ENCODE data around the gene SESTD1.

Gene SESTD1

DNA sequence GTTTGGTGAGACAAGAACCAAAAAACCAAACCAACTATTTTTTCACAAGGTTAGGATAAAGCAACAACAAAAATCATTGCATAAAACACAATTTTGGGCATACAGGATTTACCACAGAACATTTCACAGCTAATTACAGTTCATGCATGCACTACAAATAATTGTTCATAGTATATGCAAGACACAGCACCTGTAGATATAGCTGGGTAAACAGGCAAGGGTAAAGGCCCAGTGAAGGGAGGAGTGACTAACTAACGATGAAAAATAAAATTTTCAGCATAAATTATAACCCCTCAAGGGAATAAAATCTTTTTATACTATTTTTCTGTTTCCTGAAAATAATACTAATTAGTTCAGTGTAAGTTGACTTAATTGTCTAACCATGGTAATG lies 141.4 kb downstream of the SESTD1 start:
- Histone ChIP-seq H3K27me3 (ENCODE audit: insufficient read depth, low read length) (no peaks in the 10 kb centered on the region), H2AFZ (ENCODE audit: low read length) (no peak overlapping the region), H3K79me2 (ENCODE audit: insufficient read depth, low read length) (no peaks in the 10 kb centered on the region), H3K4me1 (ENCODE audit: insufficient read depth, low read length, severe bottlenecking) (peaks cover 23% of the 10 kb centered on the region), H3K9ac (ENCODE audit: low read length) (no peak overlapping the region), H4K20me1 (ENCODE audit: insufficient read depth, low read length) (no peaks in the 10 kb centered on the region), H3K4me2 (ENCODE audit: low read length) (no peak overlapping the region), H3K4me3 (ENCODE audit: low read depth, low read length, poor library complexity, severe bottlenecking) (no peak overlapping the region), H3F3A (ENCODE audit: insufficient read depth, low read length) (no peaks in the 10 kb centered on the region), H3K36me3 (ENCODE audit: insufficient read depth, low read length) (peaks cover 12% of the 10 kb centered on the region; the same call in 1 of the 2 replicates), H3K27ac (ENCODE audit: low read depth, low read length, poor library complexity, severe bottlenecking) (no peak overlapping the region), H3K9me3 (ENCODE audit: low read length) (no peaks in the 10 kb centered on the region), H3K9me2 (ENCODE audit: low read depth, low read length) (no peaks in the 10 kb centered on the region)
- TF ChIP-seq CTCF (IDR thresholded peaks at IDR 0.05; ENCODE audit: low read length) (no peak), EZH2 (IDR thresholded peaks at IDR 0.05; ENCODE audit: borderline replicate concordance, low read length) (no peak)

GRCh38 chr2:179107737-179108136 lies 156.9 kb downstream of the SESTD1 start:
- no peak overlapping the region for H3K4me2 ChIP-seq (ENCODE audit: low read length)
- no peaks in the 10 kb centered on the region for H3K79me2 ChIP-seq (ENCODE audit: insufficient read depth, low read length)
- H3K36me3 ChIP-seq (ENCODE audit: insufficient read depth, low read length) = peaks cover 7% of the 10 kb centered on the region; the same call in 1 of the 2 replicates
- H3K9me3 ChIP-seq (ENCODE audit: low read length) = 0 out of 2 replicates have a peak, but pooled peaks cover 3% of the 10 kb centered on the region
- H3K4me1 ChIP-seq (ENCODE audit: insufficient read depth, low read length, severe bottlenecking) = peaks cover 56% of the 10 kb centered on the region
- H4K20me1 ChIP-seq (ENCODE audit: insufficient read depth, low read length) = no peaks in the 10 kb centered on the region
- H3K9me2 ChIP-seq (ENCODE audit: low read depth, low read length) = no peaks in the 10 kb centered on the region
- no peak overlapping the region for H3K4me3 ChIP-seq (ENCODE audit: low read depth, low read length, poor library complexity, severe bottlenecking)
- peak overlapping the region; percentile 82 for H3K27ac ChIP-seq (ENCODE audit: low read depth, low read length, poor library complexity, severe bottlenecking)
- no peaks in the 10 kb centered on the region for H3F3A ChIP-seq (ENCODE audit: insufficient read depth, low read length)
- no peak overlapping the region for H2AFZ ChIP-seq (ENCODE audit: low read length)
- H3K9ac ChIP-seq (ENCODE audit: low read length) = peak overlapping the region; percentile 43; the same call in 1 of the 2 replicates
- no peak for TF ChIP-seq CTCF (IDR thresholded peaks at IDR 0.05; ENCODE audit: low read length)
- TF ChIP-seq EZH2 (IDR thresholded peaks at IDR 0.05; ENCODE audit: borderline replicate concordance, low read length) = no peak
- no peaks in the 10 kb centered on the region for H3K27me3 ChIP-seq (ENCODE audit: insufficient read depth, low read length)

DNA sequence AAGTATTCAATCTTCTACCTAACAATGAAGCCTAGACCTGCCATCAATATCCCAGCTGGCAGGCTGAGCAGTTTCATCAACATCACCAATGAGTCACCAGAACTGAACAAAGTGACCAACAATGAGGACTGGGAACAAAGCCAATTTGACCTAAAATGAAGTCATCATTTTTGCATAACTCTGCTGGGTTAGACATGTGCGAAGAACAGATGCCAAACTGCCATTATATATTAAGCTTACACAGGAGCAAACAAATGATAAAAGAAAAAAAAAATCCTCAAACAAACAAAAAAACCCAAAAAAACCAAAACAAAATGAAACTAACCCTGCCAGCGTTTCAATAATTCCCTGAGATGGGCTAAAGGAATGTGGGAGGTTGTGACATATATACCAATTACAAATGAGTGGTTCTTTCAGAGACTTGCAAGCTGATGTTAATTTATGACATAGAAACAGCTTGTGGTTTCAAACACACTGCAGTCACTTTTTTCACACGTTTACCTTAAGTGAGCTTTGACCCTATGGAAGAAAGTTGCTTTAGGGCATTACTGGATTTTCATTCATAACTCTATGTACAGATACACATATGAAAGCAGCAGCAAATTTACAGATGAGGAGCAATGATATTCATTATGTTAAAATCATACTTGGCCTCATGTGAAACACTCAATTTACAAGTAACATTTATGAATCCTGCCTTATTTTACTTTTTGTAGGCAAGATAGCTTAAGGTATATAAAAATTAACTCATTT lies 157.8 kb downstream of the SESTD1 start:
- TF ChIP-seq CTCF (IDR thresholded peaks at IDR 0.05; ENCODE audit: low read length) (no peak), EZH2 (IDR thresholded peaks at IDR 0.05; ENCODE audit: borderline replicate concordance, low read length) (no peak)
- Histone ChIP-seq H3K79me2 (ENCODE audit: insufficient read depth, low read length) (no peaks in the 10 kb centered on the region), H3K9ac (ENCODE audit: low read length) (peak overlapping the region; percentile 43; the same call in 1 of the 2 replicates), H3K27me3 (ENCODE audit: insufficient read depth, low read length) (no peaks in the 10 kb centered on the region), H3K9me2 (ENCODE audit: low read depth, low read length) (no peaks in the 10 kb centered on the region), H3K4me3 (ENCODE audit: low read depth, low read length, poor library complexity, severe bottlenecking) (no peak overlapping the region), H3K4me1 (ENCODE audit: insufficient read depth, low read length, severe bottlenecking) (peaks cover 62% of the 10 kb centered on the region), H3K27ac (ENCODE audit: low read depth, low read length, poor library complexity, severe bottlenecking) (peak overlapping the region; percentile 82), H4K20me1 (ENCODE audit: insufficient read depth, low read length) (no peaks in the 10 kb centered on the region), H3K9me3 (ENCODE audit: low read length) (0 out of 2 replicates have a peak, but pooled peaks cover 3% of the 10 kb centered on the region), H2AFZ (ENCODE audit: low read length) (no peak overlapping the region), H3K36me3 (ENCODE audit: insufficient read depth, low read length) (peaks cover under 1% of the 10 kb centered on the region; the same call in 1 of the 2 replicates), H3K4me2 (ENCODE audit: low read length) (peak overlapping the region; percentile 27; the same call in 1 of the 2 replicates), H3F3A (ENCODE audit: insufficient read depth, low read length) (no peaks in the 10 kb centered on the region)

Data from OCI-LY1 (cell line).